SK-N-MC (cell line): ENCODE measurements around the gene FGFR3.

Source experiments
- EZH2 ChIP-seq: fragments of 200-600 bp; sonication (generic); IDR thresholded peaks from one replicate; pipeline ENCODE4 v1.6.1; 2017; ENCODE audit warnings: antibody characterized with exemption
- FOXP2 ChIP-seq: optimal IDR thresholded peaks from 2 replicates; pipeline ENCODE3; 2011; ENCODE audit warnings: mild to moderate bottlenecking, moderate library complexity; ENCODE audit not compliant: insufficient read depth; ENCODE audit errors: extremely low read length, control extremely low read depth
- POLR2AphosphoS5 ChIP-seq: IDR thresholded peaks from 2 replicates; pipeline ENCODE4 v1.6.1; 2012; ENCODE audit warnings: mild to moderate bottlenecking, low read depth, low read length, borderline replicate concordance

- TF ChIP-seq EZH2 (no peak), POLR2AphosphoS5 (no peak), FOXP2 (no peak)
Observed at GRCh38 chr4:1809754-1810502, 16.8 kb downstream of the FGFR3 start.
